Measurements from ENCODE around the gene AZIN2. TPM values are rescaled to one million over a fixed set of nuclear protein-coding genes. Genes with fewer than 3 reads are reported as not detected.
"Not testable (repeated sequence)": the region's sequence is repeated elsewhere in the genome, so short reads cannot be mapped to it uniquely, and the experiment has no call there.

Gene AZIN2
- total RNA-seq, 1 donor from 2014 or later, result 0.55 TPM

DNA sequence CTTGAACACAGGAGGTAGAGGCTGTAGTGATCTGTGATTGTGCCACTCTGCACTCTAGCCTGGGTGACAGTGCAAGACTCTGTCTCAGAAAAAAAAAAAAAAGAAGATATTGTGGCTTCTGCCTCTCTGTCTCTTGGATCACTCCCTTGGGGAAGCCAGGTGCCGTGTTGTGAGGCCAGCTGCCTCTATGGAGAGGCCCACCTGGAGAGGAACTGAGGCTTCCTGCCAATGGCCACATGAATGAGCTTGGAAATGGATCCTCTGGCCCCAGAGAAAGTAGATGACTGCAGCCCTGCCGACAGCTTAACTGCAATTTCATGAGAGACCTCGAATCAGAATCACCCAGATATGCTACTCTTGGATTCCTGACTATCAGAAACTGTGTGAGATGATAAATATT, 24.5 kb upstream of the AZIN2 start:
- ATAC-seq (no peak), DNase-seq (ENCODE audit: low spot score) (no peak)

- ATAC-seq, result no peak
- DNase-seq (ENCODE audit: low spot score), result no peak
Measured at GRCh38 chr1:33057095-33057494, 23.9 kb upstream of the AZIN2 start.

GRCh38 chr1:33060579-33061083, 20.3 kb upstream of the AZIN2 start:
- DNase-seq (ENCODE audit: low spot score) (no peak), ATAC-seq (no peak)

- DNase-seq (ENCODE audit: low spot score) (no peak), ATAC-seq (no peak)
Measured at GRCh38 chr1:33061834-33062233, 19.1 kb upstream of the AZIN2 start.

GRCh38 chr1:33064284-33064683, 16.7 kb upstream of the AZIN2 start:
- DNase-seq (ENCODE audit: low spot score); ATAC-seq: not testable (repeated sequence)

- ATAC-seq (no peak), DNase-seq (ENCODE audit: low spot score) (no peak)
Measured at GRCh38 chr1:33065301-33065700, 15.7 kb upstream of the AZIN2 start.

DNA sequence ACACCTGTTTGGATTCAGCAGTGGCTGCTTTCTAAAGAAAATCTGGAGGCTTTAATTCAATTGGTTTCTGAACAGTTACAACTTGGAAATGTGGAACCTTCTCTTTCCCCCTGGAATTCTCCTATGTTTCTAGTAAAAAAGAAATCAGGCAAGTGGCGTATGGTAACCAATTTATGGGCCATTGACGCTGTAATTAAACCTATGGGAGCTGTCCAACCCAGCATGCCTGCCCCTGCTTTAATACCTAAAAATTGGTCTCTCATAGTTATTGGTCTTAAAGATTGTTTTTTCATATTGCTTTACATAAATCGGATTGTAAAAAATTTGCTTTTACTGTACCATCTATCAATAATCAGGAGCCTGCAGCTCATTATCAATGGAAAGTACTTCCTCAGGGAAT, 14.5 kb upstream of the AZIN2 start:
- DNase-seq (ENCODE audit: low spot score); ATAC-seq: not testable (repeated sequence)

- ATAC-seq; DNase-seq (ENCODE audit: low spot score): not testable (repeated sequence)
Measured at GRCh38 chr1:33068108-33068507, 12.8 kb upstream of the AZIN2 start.

- ATAC-seq (no peak), DNase-seq (ENCODE audit: low spot score) (no peak)
Measured at GRCh38 chr1:33070628-33071027, 10.3 kb upstream of the AZIN2 start.

- ATAC-seq (no peak), DNase-seq (ENCODE audit: low spot score) (no peak)
Measured at GRCh38 chr1:33072707-33073106, 8.2 kb upstream of the AZIN2 start.

DNA sequence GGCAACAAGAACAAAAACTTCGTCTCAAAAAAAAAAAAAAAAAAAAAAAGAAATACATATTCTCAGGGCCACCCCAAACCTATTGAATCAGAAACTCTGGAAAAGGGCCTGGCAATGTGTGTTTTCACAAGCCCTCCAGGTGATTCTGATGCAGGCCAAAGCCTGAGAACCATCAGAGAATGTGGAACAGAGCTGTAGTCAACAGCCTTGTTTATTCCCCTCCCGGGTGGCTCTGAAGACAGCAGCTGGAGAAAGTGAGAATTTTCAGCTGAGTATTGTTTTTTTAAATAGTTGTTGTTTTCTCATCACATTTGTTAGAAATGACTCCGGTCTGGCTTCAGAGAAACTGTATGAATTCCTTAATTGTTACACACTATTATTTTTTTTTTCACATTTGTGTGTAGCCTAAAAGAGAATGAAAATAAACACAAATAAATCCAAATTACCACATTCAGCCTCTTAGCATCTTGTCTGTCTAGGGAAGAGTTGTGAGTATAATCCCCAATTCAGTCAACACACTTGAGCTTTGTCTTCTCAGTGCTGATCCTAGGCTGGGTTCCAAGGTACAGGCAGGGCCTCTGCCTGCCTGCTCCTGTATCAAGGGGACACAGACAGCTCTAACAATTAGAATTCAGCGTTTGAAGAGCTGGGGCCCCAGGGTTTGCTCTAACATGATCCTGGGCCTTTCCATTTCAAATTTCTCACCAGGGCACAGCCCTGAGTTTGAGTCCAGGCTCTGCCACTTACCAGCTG, 6.6 kb upstream of the AZIN2 start:
- ATAC-seq (no peak), DNase-seq (ENCODE audit: low spot score) (no peak)

DNA sequence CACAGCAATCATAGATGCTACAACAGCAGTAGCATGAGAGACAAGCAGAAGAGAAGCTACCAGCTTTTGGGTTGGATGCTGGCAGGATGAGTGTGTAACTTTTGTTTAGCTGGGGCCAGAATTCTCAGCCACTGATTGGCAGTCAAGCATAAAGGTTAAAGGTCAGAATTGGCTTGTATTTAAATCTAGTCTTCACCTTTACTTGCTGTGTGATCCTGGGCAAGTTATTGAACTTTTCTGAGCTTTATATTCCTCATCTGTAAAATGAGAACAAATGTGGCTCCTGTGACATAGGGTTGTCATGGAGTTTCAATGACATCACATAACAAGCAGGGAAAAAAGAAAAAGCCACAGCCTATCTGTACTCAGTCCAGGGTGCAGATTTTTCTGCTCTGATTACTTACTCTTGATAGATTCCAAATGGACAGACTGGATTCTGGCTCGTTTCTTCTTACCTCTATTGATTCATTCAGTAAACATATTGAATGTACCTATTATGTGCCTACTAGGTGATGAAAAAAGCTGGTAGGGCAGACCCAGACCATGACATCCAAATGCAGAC, 2.8 kb upstream of the AZIN2 start:
- ATAC-seq, result no peak
- DNase-seq (ENCODE audit: low spot score), result no peak

DNA sequence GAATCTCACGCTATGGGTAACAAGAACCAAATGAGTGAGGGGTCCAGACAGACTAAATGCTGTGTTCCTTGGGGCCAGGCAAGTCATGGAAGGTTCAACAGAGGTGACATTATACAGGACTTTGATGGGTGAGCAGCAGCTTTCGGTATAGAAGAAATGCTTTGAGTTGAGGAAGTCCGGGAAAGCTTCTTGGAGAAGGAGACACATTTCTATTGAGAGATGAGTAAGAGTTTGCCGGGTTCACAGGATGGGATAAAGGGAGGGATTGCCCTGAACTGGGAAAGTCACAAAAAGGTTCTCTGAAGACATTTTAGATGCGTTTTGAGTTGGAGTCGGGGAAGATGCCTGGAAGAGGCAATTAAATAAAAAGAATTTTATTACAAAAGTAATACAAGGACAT, 580 bp upstream of the AZIN2 start:
- DNase-seq (ENCODE audit: low spot score) (no peak), ATAC-seq (no peak)

GRCh38 chr1:33081554-33082305, 777 bp downstream of the AZIN2 start:
- ATAC-seq (no peak), DNase-seq (ENCODE audit: low spot score) (no peak)

- ATAC-seq (no peak), DNase-seq (ENCODE audit: low spot score) (no peak)
Measured at GRCh38 chr1:33082575-33083108, 1.7 kb downstream of the AZIN2 start.

DNA sequence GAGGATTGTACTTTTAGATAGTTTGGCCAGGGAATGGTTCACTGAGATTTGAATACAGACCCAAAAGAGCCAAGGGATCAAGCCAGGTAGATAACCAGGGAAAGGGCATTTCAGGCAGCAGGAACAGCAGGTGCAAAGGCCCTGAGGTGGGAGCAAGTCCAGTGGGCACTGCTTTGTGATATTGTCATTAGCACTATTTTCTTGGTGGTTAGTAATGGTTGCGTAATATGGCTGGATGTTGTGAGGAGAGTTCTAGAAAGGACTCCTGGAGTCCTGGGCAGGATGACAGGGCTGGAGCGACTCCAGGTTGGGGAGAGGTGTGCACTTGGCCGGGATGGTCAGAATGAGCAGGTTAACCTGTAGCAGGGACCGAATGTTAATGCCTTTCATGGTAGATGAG, 4.4 kb downstream of the AZIN2 start:
- DNase-seq (ENCODE audit: low spot score) (no peak), ATAC-seq (peak; percentile 5)

DNA sequence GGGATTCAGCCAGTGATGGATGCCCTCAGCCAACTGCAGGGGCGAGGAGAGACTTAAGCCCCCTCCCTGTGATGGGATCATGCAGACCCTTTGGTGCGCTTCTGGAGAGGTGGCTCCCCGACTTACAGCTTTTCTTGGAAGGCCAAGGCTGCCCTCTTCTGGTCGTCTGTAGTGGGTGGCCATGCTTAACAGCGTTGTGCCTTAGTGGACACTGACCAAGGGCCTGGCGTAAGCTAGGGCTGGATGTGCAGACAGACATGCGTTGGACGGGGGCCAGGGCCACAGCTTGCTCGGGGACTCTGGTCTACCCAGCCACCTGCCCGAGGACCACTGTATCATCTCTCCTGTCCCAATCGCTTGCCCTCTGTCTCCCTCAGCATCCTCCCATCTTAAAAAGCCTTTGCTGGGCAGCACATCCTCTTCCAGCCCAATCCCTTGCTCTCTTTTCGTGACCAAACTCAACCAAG, 5.5 kb downstream of the AZIN2 start:
- DNase-seq (ENCODE audit: low spot score) (peak; percentile 78), ATAC-seq (peak; percentile 89)

GRCh38 chr1:33087677-33088076, 6.7 kb downstream of the AZIN2 start:
- DNase-seq (ENCODE audit: low spot score), result no peak

GRCh38 chr1:33088119-33088906, 7.4 kb downstream of the AZIN2 start:
- DNase-seq (ENCODE audit: low spot score) (no peak), ATAC-seq (no peak)

More at GRCh38 chr1:33087677-33088076, 6.7 kb downstream of the AZIN2 start:
- no peak for ATAC-seq

- ATAC-seq, result peak; percentile 84
- DNase-seq (ENCODE audit: low spot score), result peak; percentile 72
Measured at GRCh38 chr1:33089457-33089856, 8.5 kb downstream of the AZIN2 start.

GRCh38 chr1:33092438-33092837, 11.5 kb downstream of the AZIN2 start:
- ATAC-seq (no peak), DNase-seq (ENCODE audit: low spot score) (no peak)
